Gastroesophageal sphincter (tissue), 4 donors: ENCODE data around the gene MUS81. TPM values are rescaled to one million over a fixed set of nuclear protein-coding genes. Genes with fewer than 3 reads are reported as not detected.

ENCODE experiments used
- ATAC-seq: fragments of 150-250 bp; one replicate; pipeline ENCODE4 v1.9.1; 2016; ENCODE audit warnings: mild to moderate bottlenecking, moderate library complexity
- H3K27ac ChIP-seq, 4 donors: fragments of 200-600 bp; sonication (generic) in 3 of 4; 1 replicate in 3 of 4; 2 replicates in 1 of 4; pipeline ENCODE4 v1.5.1; 2016 to 2019
- H3K27me3 ChIP-seq: fragments of 200-600 bp; sonication (generic); one replicate; pipeline ENCODE4 v1.5.1; 2019
- H3K36me3 ChIP-seq, 2 donors: fragments of 200-600 bp; sonication (generic); one replicate each; pipeline ENCODE4 v1.5.1; 2019; ENCODE audit warnings: control low read depth in 1 of 2
- H3K4me1 ChIP-seq, 3 donors: fragments of 200-600 bp; sonication (generic); 1 replicate in 2 of 3; 2 replicates in 1 of 3; pipeline ENCODE4 v1.5.1; 2016 to 2019; ENCODE audit warnings: control low read depth in 2 of 3
- H3K4me3 ChIP-seq, 2 donors: fragments of 200-600 bp; sonication (generic); one replicate each; pipeline ENCODE4 v1.5.1; 2019; ENCODE audit warnings: mild to moderate bottlenecking in 1 of 2, moderate library complexity in 1 of 2
- H3K9me3 ChIP-seq, 3 donors: fragments of 200-600 bp; sonication (generic); one replicate each; pipeline ENCODE4 v1.5.1; 2017 to 2019; ENCODE audit warnings: control low read depth in 2 of 3
- EP300 ChIP-seq: sonication (generic); formaldehyde crosslinking; IDR thresholded peaks from one replicate; pipeline ENCODE4 v1.6.1; 2017; ENCODE audit warnings: antibody characterized with exemption, mild to moderate bottlenecking
- POLR2A ChIP-seq, 2 donors: fragments of 450-650 bp; IDR thresholded peaks; one replicate each; pipeline ENCODE4 v1.6.1; 2017; ENCODE audit warnings: antibody characterized with exemption in 2 of 2, mild to moderate bottlenecking in 2 of 2, moderate library complexity in 1 of 2
- POLR2AphosphoS5 ChIP-seq: sonication (generic); formaldehyde crosslinking; IDR thresholded peaks from one replicate; pipeline ENCODE4 v1.6.1; 2017; ENCODE audit warnings: antibody characterized with exemption
- WGBS, 2 donors: methylation state at CpG; one replicate each; pipeline ENCODE4 v1.1.5; 2018; ENCODE audit warnings: low coverage in 1 of 2; 5-methylcytosine and 5-hydroxymethylcytosine counted together
- total RNA-seq, 4 donors: library from RNA; depleted of rRNA; stranded (reverse); fragments of >200 nt; gene quantifications; one replicate each; pipeline ENCODE4 v1.1.0, GENCODE V29; 2016
- TF ChIP-seq, protein P1 (sequence below), 4 experiments: fragments of 200-600 bp in 2 of 4; fragments of 450-650 bp in 2 of 4; sonication (generic) in 1 of 4; IDR thresholded peaks; one replicate each; pipeline ENCODE4 v1.5.1; 2017 to 2019; ENCODE audit warnings: antibody characterized with exemption in 4 of 4, mild to moderate bottlenecking in 2 of 4, moderate library complexity in 2 of 4

Gene MUS81
- total RNA-seq, 4 donors from 2014 or later = 37.2 to 71.7 (median 60.8) TPM

DNA sequence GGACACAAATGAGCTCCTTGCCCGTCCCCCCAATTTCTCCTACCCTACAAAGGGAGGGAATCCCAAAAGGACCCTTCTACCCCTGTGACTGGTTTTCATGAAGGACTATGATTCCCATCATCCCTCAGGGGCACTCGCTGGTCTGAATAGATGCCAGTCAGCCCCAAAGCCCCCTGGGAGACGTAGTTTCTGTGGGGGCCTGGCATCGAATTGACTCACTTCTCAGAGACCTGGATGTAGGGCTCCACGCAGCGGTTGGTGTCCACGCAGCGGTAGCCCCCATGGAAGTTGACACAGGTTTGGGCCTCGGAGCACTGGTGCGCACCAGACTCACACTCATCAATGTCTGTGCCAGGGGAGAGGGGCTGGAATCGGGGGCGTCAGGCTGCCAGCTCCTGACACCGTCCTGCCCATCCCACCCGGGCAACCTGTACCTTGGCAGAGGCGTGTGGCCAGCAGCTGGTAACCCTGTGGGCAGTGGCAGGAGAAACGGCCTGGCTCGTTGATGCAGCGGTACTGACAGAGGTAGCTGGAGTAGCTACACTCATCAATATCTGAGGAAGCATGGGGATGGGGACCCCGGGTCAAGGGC lies 7.9 kb downstream of the MUS81 start:
- Histone ChIP-seq H3K27me3 (no peaks in the 10 kb centered on the region), H3K4me1 (peaks cover 0 to 73% (median 17%) of the 10 kb centered on the region in 3 donors), H3K27ac (peak overlapping the region in 3 of 4 donors; percentile 12 to 98 (median 42)), H3K4me3 (no peak overlapping the region), H3K9me3 (no peaks in the 10 kb centered on the region), H3K36me3 (peaks cover 0 to 77% of the 10 kb centered on the region in 2 donors)
- ATAC-seq = no peak
- TF ChIP-seq, protein P1, sequence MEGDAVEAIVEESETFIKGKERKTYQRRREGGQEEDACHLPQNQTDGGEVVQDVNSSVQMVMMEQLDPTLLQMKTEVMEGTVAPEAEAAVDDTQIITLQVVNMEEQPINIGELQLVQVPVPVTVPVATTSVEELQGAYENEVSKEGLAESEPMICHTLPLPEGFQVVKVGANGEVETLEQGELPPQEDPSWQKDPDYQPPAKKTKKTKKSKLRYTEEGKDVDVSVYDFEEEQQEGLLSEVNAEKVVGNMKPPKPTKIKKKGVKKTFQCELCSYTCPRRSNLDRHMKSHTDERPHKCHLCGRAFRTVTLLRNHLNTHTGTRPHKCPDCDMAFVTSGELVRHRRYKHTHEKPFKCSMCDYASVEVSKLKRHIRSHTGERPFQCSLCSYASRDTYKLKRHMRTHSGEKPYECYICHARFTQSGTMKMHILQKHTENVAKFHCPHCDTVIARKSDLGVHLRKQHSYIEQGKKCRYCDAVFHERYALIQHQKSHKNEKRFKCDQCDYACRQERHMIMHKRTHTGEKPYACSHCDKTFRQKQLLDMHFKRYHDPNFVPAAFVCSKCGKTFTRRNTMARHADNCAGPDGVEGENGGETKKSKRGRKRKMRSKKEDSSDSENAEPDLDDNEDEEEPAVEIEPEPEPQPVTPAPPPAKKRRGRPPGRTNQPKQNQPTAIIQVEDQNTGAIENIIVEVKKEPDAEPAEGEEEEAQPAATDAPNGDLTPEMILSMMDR (IDR thresholded peaks at IDR 0.05) = no peak
- TF ChIP-seq POLR2AphosphoS5 = peak; percentile 25
- 85% methylated on average over 5 of the region's 19 CpGs; no CpG with 5 or more reads in 1 of the 2 donors for WGBS, 2 donors

DNA sequence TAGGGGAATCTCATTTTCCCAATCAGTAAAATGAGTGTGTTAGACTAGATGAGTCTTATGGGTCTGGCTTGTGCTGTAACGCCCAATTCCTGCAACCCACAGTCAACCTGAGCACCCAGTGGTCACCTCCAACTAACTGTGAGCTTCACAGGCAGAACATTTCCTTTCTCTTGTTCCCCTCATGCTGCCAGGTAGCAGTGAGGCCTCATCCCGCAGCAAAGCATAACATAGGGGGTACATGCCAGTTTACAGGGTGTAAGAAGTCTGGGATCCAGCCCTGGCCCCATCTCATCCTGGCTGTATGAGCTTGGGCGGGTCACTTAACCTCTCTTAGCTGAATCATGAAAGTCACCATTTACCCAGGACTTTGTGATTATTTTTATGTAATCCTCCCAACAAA lies 8.7 kb downstream of the MUS81 start:
- Histone ChIP-seq H3K4me3 (no peak overlapping the region), H3K27ac (peak overlapping the region in 2 of 4 donors; percentile 42 to 98), H3K27me3 (no peaks in the 10 kb centered on the region), H3K9me3 (no peaks in the 10 kb centered on the region), H3K4me1 (peaks cover 0 to 71% (median 17%) of the 10 kb centered on the region in 3 donors), H3K36me3 (peaks cover 0 to 70% of the 10 kb centered on the region in 2 donors)
- no peak for TF ChIP-seq POLR2AphosphoS5
- no peak for TF ChIP-seq EP300
- TF ChIP-seq, protein P1 (IDR thresholded peaks at IDR 0.05) = no peak
- WGBS, 2 donors = 100% methylated on average over 1 of the region's 3 CpGs; no CpG with 5 or more reads in 1 of the 2 donors
- ATAC-seq = no peak

- H3K27ac ChIP-seq = peak overlapping the region in 3 of 4 donors; percentile 93 to 98 (median 95)
- no peaks in the 10 kb centered on the region for H3K27me3 ChIP-seq
- H3K36me3 ChIP-seq = peaks cover 0 to 61% of the 10 kb centered on the region in 2 donors
- no peak overlapping the region for H3K4me3 ChIP-seq
- 65 to 90% methylated on average over 2 to 4 of the region's 24 CpGs for WGBS, 2 donors
- H3K9me3 ChIP-seq = no peaks in the 10 kb centered on the region
- ATAC-seq = no peak
- TF ChIP-seq POLR2A (IDR thresholded peaks at IDR 0.05) (no peak), POLR2AphosphoS5 (peak; percentile 3), EP300 (no peak)
- TF ChIP-seq, protein P1 (IDR thresholded peaks at IDR 0.05) = no peak
- H3K4me1 ChIP-seq = peaks cover 0 to 65% (median 17%) of the 10 kb centered on the region in 3 donors
Measured at GRCh38 chr11:65869643-65870306, 9.5 kb downstream of the MUS81 start.

GRCh38 chr11:65870307-65870658 lies 10.1 kb downstream of the MUS81 start:
- Histone ChIP-seq H3K9me3 (no peaks in the 10 kb centered on the region), H3K36me3 (peaks cover 0 to 56% of the 10 kb centered on the region in 2 donors), H3K27me3 (no peaks in the 10 kb centered on the region), H3K4me3 (no peak overlapping the region), H3K4me1 (peaks cover 0 to 61% (median 17%) of the 10 kb centered on the region in 3 donors), H3K27ac (peak overlapping the region in 3 of 4 donors; percentile 93 to 98 (median 95))
- TF ChIP-seq, protein P1 (IDR thresholded peaks at IDR 0.05) = no peak
- TF ChIP-seq EP300 = no peak
- no peak for TF ChIP-seq POLR2A (IDR thresholded peaks at IDR 0.05)
- no peak for TF ChIP-seq POLR2AphosphoS5
- ATAC-seq = no peak
- WGBS, 2 donors = 93% methylated on average over 3 of the region's 11 CpGs; no CpG with 5 or more reads in 1 of the 2 donors
